ENCODE measurements around the gene CDHR5.

DNA sequence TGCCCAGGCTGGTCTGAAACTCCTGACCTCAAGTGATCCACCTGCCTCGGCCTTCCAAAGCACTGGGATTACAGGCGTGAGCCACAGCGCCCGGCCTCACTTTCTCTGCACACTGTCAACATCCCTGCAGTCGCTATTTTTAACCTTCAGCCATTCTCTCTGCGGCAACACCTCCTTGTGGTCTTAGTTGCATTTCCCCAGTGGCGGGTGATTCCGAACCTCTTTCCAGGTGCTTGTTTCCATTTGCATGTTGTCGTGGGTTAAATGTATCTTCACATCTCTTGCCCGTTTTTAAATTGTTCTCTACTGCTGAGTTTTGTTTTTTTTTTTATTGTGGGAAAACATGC, 4.5 kb upstream of the CDHR5 start:
- TF ChIP-seq, protein P1, sequence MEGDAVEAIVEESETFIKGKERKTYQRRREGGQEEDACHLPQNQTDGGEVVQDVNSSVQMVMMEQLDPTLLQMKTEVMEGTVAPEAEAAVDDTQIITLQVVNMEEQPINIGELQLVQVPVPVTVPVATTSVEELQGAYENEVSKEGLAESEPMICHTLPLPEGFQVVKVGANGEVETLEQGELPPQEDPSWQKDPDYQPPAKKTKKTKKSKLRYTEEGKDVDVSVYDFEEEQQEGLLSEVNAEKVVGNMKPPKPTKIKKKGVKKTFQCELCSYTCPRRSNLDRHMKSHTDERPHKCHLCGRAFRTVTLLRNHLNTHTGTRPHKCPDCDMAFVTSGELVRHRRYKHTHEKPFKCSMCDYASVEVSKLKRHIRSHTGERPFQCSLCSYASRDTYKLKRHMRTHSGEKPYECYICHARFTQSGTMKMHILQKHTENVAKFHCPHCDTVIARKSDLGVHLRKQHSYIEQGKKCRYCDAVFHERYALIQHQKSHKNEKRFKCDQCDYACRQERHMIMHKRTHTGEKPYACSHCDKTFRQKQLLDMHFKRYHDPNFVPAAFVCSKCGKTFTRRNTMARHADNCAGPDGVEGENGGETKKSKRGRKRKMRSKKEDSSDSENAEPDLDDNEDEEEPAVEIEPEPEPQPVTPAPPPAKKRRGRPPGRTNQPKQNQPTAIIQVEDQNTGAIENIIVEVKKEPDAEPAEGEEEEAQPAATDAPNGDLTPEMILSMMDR (IDR thresholded peaks at IDR 0.05), result no peak
- TF ChIP-seq POLR2AphosphoS5 (IDR thresholded peaks at IDR 0.05; ENCODE audit: insufficient read depth in 1 of 2, low read depth in 1 of 2), result no peak

Measured in vagina (tissue), 2 donors.